ENCODE data around the gene GRB10.
"Not testable (repeated sequence)": the region's sequence is repeated elsewhere in the genome, so short reads cannot be mapped to it uniquely, and the experiment has no call there.

DNA sequence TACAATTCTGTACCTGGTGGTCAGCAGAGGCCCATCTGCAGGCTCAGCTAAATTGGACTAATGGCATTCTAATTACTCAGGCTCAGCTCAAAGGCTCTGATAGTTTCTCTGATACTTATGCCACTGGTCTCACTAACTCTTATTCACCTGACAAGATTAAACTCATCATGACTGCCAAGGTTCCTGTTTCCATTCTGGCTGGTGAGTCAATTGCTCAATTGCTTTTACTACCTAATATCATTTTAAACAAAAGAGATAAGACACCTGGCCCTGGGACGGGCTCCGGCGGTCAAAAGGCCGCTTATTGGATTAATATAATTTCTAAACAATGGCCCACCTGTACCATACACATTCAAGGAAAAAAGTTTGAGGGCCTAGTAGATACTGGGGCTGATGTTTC lies 204.6 kb downstream of the GRB10 start:
- TF ChIP-seq, protein P1, sequence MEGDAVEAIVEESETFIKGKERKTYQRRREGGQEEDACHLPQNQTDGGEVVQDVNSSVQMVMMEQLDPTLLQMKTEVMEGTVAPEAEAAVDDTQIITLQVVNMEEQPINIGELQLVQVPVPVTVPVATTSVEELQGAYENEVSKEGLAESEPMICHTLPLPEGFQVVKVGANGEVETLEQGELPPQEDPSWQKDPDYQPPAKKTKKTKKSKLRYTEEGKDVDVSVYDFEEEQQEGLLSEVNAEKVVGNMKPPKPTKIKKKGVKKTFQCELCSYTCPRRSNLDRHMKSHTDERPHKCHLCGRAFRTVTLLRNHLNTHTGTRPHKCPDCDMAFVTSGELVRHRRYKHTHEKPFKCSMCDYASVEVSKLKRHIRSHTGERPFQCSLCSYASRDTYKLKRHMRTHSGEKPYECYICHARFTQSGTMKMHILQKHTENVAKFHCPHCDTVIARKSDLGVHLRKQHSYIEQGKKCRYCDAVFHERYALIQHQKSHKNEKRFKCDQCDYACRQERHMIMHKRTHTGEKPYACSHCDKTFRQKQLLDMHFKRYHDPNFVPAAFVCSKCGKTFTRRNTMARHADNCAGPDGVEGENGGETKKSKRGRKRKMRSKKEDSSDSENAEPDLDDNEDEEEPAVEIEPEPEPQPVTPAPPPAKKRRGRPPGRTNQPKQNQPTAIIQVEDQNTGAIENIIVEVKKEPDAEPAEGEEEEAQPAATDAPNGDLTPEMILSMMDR (IDR thresholded peaks at IDR 0.05): not testable (repeated sequence)
- not testable (repeated sequence) for TF ChIP-seq POLR2A (IDR thresholded peaks at IDR 0.05)

Data from breast epithelium (tissue), 3 donors.